PC-3 (cell line): ENCODE measurements around the gene INA.

Experiments
- CTCF ChIP-seq: fragments of 300-600 bp; sonication (generic); conservative IDR thresholded peaks from 2 replicates; pipeline ENCODE4 v1.5.1; 2017; ENCODE audit warnings: antibody characterized with exemption, low read depth, mild to moderate bottlenecking, low read length
- EZH2 ChIP-seq: fragments of 300-600 bp; sonication (generic); IDR thresholded peaks from one replicate; pipeline ENCODE4 v1.6.1; 2017; ENCODE audit warnings: antibody characterized with exemption, mild to moderate bottlenecking, low read length; ENCODE audit not compliant: unreplicated experiment
- EZH2phosphoT487 ChIP-seq: fragments of 300-600 bp; sonication (generic); IDR thresholded peaks from 2 replicates; pipeline ENCODE4 v1.6.1; 2018; ENCODE audit warnings: mild to moderate bottlenecking, antibody characterized with exemption, low read length, borderline replicate concordance

- no peak for TF ChIP-seq CTCF
- TF ChIP-seq EZH2: no peak
- TF ChIP-seq EZH2phosphoT487: no peak
Measured at GRCh38 chr10:103277713-103278536, 987 bp downstream of the INA start.
